HG03025 (cell line): ENCODE data around the gene KAZN.

Source experiments
- ATAC-seq: cut with Tn5 transposase; IDR thresholded peaks from one replicate; pipeline ENCODE4 v1.9.1; 2021; ENCODE audit warnings: mild to moderate bottlenecking, moderate library complexity; ENCODE audit not compliant: unreplicated experiment, low FRiP score

KAZN gene

GRCh38 chr1:14666962-14667650 is 68.6 kb downstream of the KAZN start:
- ATAC-seq, result no peak

- ATAC-seq, result no peak
Measured at GRCh38 chr1:14667651-14667984, 69.1 kb downstream of the KAZN start.

- no peak for ATAC-seq
Measured at GRCh38 chr1:14668538-14668937, 70.1 kb downstream of the KAZN start.

- no peak for ATAC-seq
Measured at GRCh38 chr1:14672005-14672404, 73.5 kb downstream of the KAZN start.

- ATAC-seq, result no peak
Measured at GRCh38 chr1:14674030-14674429, 75.5 kb downstream of the KAZN start.

GRCh38 chr1:14676400-14676799 is 77.9 kb downstream of the KAZN start:
- ATAC-seq, result no peak

GRCh38 chr1:14677292-14677971 is 78.9 kb downstream of the KAZN start:
- no peak for ATAC-seq

- ATAC-seq, result no peak
Measured at GRCh38 chr1:14678011-14678638, 79.6 kb downstream of the KAZN start.

GRCh38 chr1:14679027-14679688 is 80.7 kb downstream of the KAZN start:
- ATAC-seq, result no peak

- ATAC-seq, result no peak
Measured at GRCh38 chr1:14681182-14681581, 82.7 kb downstream of the KAZN start.

- no peak for ATAC-seq
Measured at GRCh38 chr1:14682941-14683621, 84.6 kb downstream of the KAZN start.

- no peak for ATAC-seq
Measured at GRCh38 chr1:14685078-14685477, 86.6 kb downstream of the KAZN start.

- no peak for ATAC-seq
Measured at GRCh38 chr1:14686701-14687100, 88.2 kb downstream of the KAZN start.

- ATAC-seq, result no peak
Measured at GRCh38 chr1:14687147-14687546, 88.7 kb downstream of the KAZN start.

GRCh38 chr1:14689996-14690615 is 91.6 kb downstream of the KAZN start:
- ATAC-seq, result no peak

GRCh38 chr1:14693949-14694348 is 95.5 kb downstream of the KAZN start:
- ATAC-seq, result no peak

GRCh38 chr1:14694589-14694988 is 96.1 kb downstream of the KAZN start:
- ATAC-seq, result no peak

- ATAC-seq, result no peak
Measured at GRCh38 chr1:14696761-14697160, 98.3 kb downstream of the KAZN start.

GRCh38 chr1:14697353-14697752 is 98.9 kb downstream of the KAZN start:
- ATAC-seq, result no peak

GRCh38 chr1:14698314-14698713 is 99.8 kb downstream of the KAZN start:
- no peak for ATAC-seq
